ENCODE data around the gene ANGEL2.

ANGEL2 gene

DNA sequence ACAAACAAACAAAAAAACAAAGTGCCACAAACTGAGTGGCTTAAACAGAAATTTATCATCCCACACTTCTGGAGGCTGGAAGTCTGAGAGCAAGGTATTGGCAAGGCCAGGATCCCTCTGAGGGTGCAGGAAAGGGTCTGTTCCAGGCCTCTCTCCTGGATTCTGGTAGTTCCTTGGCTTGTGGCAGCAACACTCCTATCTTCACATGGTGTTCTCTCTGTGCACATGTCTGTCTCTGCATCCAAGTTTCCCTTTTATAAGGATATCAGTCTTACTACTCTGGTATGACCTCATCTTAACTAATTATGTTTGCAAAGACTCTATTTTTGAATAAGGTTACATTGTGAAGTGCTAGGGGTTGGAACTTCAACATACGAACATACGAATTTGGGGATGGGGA is 70.6 kb downstream of the ANGEL2 start:
- TF ChIP-seq POLR2A (IDR thresholded peaks at IDR 0.05; ENCODE audit: low read length) (no peak), GATA1 (IDR thresholded peaks at IDR 0.05; ENCODE audit: low read depth, low read length) (no peak)
- no peak for DNase-seq

DNA sequence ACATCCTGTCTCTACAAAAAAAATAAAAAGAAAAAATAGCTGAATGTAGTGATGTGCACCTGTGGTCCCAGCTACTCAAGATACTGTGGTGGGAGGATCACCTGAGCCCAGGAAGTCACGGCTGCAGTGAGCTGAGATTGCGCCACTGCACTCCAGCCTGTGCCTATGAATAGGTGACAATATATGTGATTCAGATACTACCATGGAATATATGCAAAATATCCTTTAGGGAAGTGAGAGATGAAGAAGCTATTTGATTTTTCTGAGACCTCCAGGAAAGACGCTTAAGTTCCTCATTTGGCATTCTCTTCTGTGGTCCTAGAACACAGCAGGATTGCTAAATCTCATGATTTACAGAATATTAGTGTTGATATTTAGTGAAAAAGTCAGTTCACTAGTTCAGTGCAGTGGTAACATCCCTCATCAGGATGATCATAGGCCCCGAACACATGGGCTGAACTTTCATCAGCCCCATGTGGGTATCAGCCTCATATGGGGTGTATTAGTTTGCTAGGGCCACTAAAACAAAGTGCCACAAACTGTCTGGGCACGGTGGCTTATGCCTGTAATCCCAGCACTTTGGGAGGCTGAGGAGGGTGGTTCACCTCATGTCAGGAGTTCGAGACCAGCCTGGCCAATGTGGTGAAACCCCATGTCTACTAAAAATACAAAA is 71.3 kb downstream of the ANGEL2 start:
- DNase-seq, result no peak
- TF ChIP-seq POLR2A (IDR thresholded peaks at IDR 0.05; ENCODE audit: low read length) (no peak), GATA1 (IDR thresholded peaks at IDR 0.05; ENCODE audit: low read depth, low read length) (no peak)

DNA sequence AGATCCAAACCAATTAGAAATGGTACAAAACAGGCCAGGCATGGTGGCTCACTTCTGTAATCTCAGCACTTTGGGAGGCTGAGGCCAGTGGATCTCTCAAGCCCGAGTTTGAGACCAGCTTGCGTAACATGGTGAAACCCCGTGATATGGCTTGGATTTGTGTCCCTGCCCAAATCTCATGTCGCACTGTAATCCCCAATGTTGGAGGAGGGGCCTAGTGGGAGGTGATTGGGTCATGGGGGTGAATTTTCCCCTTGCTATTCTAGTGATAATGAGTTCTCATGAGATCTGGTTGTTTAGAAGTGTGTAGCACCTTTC is 72.3 kb downstream of the ANGEL2 start:
- no peak for TF ChIP-seq GATA1 (IDR thresholded peaks at IDR 0.05; ENCODE audit: low read depth, low read length)
- TF ChIP-seq POLR2A (IDR thresholded peaks at IDR 0.05; ENCODE audit: low read length), result no peak

DNA sequence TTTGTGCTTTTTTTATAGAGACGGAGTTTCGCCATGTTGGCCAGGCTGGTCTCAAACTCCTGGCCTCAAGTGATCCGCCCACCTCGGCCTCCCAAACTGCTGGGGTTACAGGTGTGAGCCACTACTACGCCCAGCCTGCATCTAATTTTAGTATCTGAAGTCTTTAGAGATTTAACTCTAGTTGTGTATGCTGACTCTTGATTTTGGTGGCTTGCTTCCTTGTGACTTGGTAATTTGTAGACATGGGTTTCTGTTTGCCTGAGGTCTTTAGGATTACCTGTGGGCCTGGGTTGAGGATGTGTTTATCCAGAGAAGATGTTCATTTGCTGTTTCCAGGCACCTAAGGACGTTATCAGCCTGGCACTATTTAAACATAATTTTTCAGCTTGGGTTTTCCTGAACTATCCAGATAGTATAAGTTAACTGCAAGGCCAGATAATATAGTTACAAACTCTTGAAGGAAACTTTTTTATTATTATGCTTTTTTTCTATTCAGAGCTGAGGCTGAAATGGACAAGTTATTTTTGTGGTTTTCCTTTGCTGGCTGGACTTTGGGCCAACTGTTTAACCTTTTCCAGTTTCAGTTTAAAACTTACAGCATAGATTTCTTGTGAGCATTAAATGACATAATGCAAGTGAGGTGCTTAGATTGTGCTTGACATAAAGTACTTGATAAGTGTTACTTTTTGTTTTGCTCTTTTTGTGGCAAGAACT is 72.8 kb downstream of the ANGEL2 start:
- TF ChIP-seq POLR2A (IDR thresholded peaks at IDR 0.05; ENCODE audit: low read length), result no peak
- TF ChIP-seq GATA1 (IDR thresholded peaks at IDR 0.05; ENCODE audit: low read depth, low read length), result no peak
- no peak for DNase-seq

More for the DNA sequence above, 72.3 kb downstream of the ANGEL2 start:
- DNase-seq, result no peak
